Immature natural killer cell (primary cell): ENCODE results near the gene FANCC. TPM values are rescaled to one million over a fixed set of nuclear protein-coding genes. Genes with fewer than 3 reads are reported as not detected.

ENCODE experiments used
- DNase-seq, 3 donors: peaks; one replicate each; pipeline ENCODE4 v3.0.0; 2022; ENCODE audit warnings: mixed read lengths in 1 of 3
- H3K27ac Mint-ChIP-seq, 6 donors: one replicate each; pipeline ENCODE4 v1.8.0; 2020; ENCODE audit warnings: mixed read lengths in 6 of 6, mild to moderate bottlenecking in 5 of 6, inconsistent platforms in 4 of 6, moderate library complexity in 3 of 6
- H3K27me3 Mint-ChIP-seq, 3 donors: one replicate each; pipeline ENCODE4 v1.8.0; 2020 to 2021; ENCODE audit warnings: low read depth in 3 of 3, mild to moderate bottlenecking in 3 of 3, mixed read lengths in 3 of 3, moderate library complexity in 3 of 3, inconsistent platforms in 1 of 3
- H3K36me3 Mint-ChIP-seq, 3 donors: one replicate each; pipeline ENCODE4 v1.8.0; 2020; ENCODE audit warnings: mixed read lengths in 3 of 3, inconsistent platforms in 2 of 3, mild to moderate bottlenecking in 2 of 3
- H3K4me1 Mint-ChIP-seq, 2 donors: one replicate each; pipeline ENCODE4 v1.8.0; 2020; ENCODE audit warnings: inconsistent platforms in 2 of 2, mild to moderate bottlenecking in 2 of 2, mixed read lengths in 2 of 2, moderate library complexity in 1 of 2
- H3K4me3 Mint-ChIP-seq, 5 donors: one replicate each; pipeline ENCODE4 v1.8.0; 2020; ENCODE audit warnings: mild to moderate bottlenecking in 5 of 5, mixed read lengths in 5 of 5, inconsistent platforms in 3 of 5, moderate library complexity in 3 of 5
- H3K9me3 Mint-ChIP-seq, 6 donors: one replicate each; pipeline ENCODE4 v1.8.0; 2020; ENCODE audit warnings: mild to moderate bottlenecking in 6 of 6, mixed read lengths in 6 of 6, inconsistent platforms in 4 of 6, moderate library complexity in 3 of 6
- polyA plus RNA-seq, 3 donors: library from polyadenylated mRNA; unstranded; fragments of 300-500 nt; fragmentation: Illumina TruSeq; gene quantifications; one replicate each; pipeline ENCODE4 v1.2.3, GENCODE V29; 2021

Gene FANCC
- polyA plus RNA-seq, 3 donors from 2014 or later: 2.4 to 3.4 (median 3.3) TPM

DNA sequence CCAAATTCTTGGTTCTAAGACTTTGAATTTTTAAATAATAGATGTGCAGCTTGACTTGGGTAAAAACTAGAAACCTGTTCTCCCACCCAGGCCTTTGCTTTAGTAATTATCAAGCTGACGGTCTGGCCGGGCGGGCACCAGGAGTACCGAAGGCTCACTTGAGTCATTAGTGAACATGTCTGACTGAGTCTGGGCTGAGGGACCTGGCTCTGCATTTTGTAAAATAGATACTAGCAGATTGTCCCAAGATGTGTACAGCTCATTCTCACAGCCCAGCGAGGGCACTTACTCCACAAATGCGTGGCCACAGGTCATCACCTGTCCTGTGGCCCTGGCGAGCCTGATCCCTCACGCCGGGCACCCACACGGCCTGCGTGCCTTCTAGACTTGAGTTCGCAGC, 216.2 kb downstream of the FANCC start:
- DNase-seq: no peak
- no peaks in the 10 kb centered on the region for H3K9me3 Mint-ChIP-seq

GRCh38 chr9:95100071-95100627, 217.4 kb downstream of the FANCC start:
- Mint-ChIP-seq H3K27ac (no peak overlapping the region), H3K4me3 (no peak overlapping the region), H3K9me3 (no peaks in the 10 kb centered on the region), H3K36me3 (peaks cover 0 to 10% (median 0%) of the 10 kb centered on the region in 3 donors), H3K4me1 (no peaks in the 10 kb centered on the region), H3K27me3 (no peaks in the 10 kb centered on the region)
- no peak for DNase-seq

More for the DNA sequence above, 216.2 kb downstream of the FANCC start:
- Mint-ChIP-seq H3K36me3 (peaks cover 0 to 18% (median 5%) of the 10 kb centered on the region in 3 donors), H3K4me1 (no peaks in the 10 kb centered on the region), H3K27me3 (no peaks in the 10 kb centered on the region), H3K27ac (no peak overlapping the region), H3K4me3 (no peak overlapping the region)

DNA sequence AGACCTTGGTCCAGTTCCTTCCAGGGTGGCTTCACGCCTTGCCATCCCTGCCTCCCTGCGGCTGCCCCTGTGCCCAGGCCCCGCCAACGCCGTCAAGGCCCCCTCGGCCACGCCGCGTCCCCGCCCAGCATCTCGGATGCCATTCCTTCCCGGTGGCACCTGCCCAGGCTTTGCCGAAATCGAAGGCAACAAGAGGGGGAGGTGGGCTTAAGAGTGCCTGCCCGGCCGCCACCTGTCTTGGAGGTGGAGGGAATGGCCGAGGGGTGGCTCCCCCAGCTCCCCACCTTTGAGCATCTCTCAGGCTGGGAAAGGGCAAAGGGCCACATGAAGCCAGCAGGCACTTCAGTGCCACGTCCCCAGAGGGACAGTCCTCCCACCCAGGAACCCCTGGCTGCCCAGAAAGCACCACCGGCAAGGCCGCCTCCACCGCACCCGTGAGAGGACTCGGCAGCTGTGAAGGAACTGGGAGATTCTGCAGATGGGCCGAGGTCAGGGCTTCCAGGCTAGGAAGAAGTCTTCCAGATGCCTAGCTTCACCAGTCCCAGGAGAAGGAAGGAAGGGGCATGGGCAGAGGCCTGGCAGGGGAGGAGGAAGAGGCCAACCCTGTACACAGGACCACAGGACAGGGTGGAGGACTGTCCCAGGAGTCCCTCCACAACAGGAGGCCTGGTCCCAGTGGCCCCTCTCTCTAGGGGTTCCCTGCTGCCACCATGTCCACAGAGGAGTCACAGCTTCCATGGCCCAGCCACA, 218.0 kb downstream of the FANCC start:
- no peak overlapping the region for H3K27ac Mint-ChIP-seq
- no peaks in the 10 kb centered on the region for H3K9me3 Mint-ChIP-seq
- no peak overlapping the region for H3K4me3 Mint-ChIP-seq
- DNase-seq: no peak
- peaks cover 0 to 10% (median 0%) of the 10 kb centered on the region in 3 donors for H3K36me3 Mint-ChIP-seq
- H3K4me1 Mint-ChIP-seq: no peaks in the 10 kb centered on the region
- peaks cover 0 to 2% (median 0%) of the 10 kb centered on the region in 3 donors for H3K27me3 Mint-ChIP-seq

DNA sequence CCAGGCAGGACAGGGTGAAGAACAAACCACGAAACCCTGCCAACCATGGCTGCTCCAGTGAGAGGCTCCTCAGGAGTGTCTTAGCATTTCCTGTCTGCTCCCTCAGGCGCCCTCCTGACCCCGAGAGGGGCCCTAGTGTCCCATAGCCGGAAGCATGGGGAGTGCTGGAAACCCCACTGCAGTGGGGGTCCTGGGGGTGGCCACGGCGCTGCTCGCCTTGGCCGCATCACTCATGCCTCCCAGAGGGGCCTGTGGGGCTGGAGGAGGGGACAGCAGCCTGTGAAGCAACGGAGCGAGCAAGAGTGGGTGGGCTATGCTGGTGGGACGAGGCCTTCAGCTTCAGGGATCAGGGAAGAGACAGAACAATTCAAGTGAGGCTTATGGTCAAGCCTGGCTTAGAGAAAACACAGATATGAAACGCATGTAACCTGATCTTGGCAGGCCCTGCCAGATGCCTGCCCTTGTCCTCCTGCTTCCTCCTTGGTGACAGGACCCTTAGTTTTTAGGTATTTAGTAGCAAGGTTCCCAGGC, 219.1 kb downstream of the FANCC start:
- peaks cover 0 to 10% (median 0%) of the 10 kb centered on the region in 3 donors for H3K36me3 Mint-ChIP-seq
- H3K4me1 Mint-ChIP-seq: peaks cover 5 to 9% of the 10 kb centered on the region in 2 donors
- no peak overlapping the region for H3K4me3 Mint-ChIP-seq
- peaks cover 0 to 2% (median 0%) of the 10 kb centered on the region in 3 donors for H3K27me3 Mint-ChIP-seq
- DNase-seq: no peak
- peak overlapping the region in 1 of 6 donors; percentile 45 for H3K27ac Mint-ChIP-seq
- no peaks in the 10 kb centered on the region for H3K9me3 Mint-ChIP-seq

DNA sequence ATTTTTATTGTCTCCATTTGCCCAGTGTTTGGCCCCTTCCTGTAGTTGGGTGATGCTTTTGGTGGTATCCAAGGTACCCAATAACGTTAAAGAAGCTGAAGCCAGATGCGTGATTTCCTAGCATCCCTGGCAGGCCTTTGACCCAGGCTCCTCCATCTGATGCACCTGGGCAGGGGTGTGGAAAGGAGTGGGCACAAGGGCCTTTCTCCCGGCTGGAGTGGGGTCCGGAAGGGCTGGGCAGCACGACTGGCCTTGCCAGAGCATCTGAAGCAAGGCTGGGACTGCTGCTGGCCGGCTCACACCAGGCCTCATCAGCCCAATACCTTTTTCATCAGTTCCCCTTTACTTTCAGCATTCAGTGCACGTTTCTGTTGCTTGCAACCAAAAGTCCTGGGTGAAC, 220.2 kb downstream of the FANCC start:
- Mint-ChIP-seq H3K27me3 (peaks cover 0 to 2% (median 0%) of the 10 kb centered on the region in 3 donors), H3K9me3 (no peaks in the 10 kb centered on the region), H3K36me3 (peaks cover 0 to 10% (median 0%) of the 10 kb centered on the region in 3 donors), H3K4me1 (peaks cover 16 to 20% of the 10 kb centered on the region in 2 donors), H3K4me3 (no peak overlapping the region), H3K27ac (no peak overlapping the region)
- DNase-seq: no peak

- Mint-ChIP-seq H3K9me3 (no peaks in the 10 kb centered on the region), H3K36me3 (peaks cover 0 to 10% (median 0%) of the 10 kb centered on the region in 3 donors), H3K4me3 (no peak overlapping the region), H3K4me1 (peaks cover 19 to 25% of the 10 kb centered on the region in 2 donors), H3K27ac (no peak overlapping the region), H3K27me3 (peaks cover 0 to 2% (median under 1%) of the 10 kb centered on the region in 3 donors)
- no peak for DNase-seq
These were observed 220.7 kb downstream of the FANCC start for GRCh38 chr9:95096807-95097206.

GRCh38 chr9:95096381-95096780, 221.1 kb downstream of the FANCC start:
- Mint-ChIP-seq H3K27ac (no peak overlapping the region), H3K4me1 (peaks cover 23 to 29% of the 10 kb centered on the region in 2 donors), H3K27me3 (peaks cover 0 to 3% (median 2%) of the 10 kb centered on the region in 3 donors), H3K9me3 (no peaks in the 10 kb centered on the region), H3K36me3 (peaks cover 0 to 6% (median 0%) of the 10 kb centered on the region in 3 donors), H3K4me3 (no peak overlapping the region)
- no peak for DNase-seq

GRCh38 chr9:95095641-95096355, 221.7 kb downstream of the FANCC start:
- peaks cover 0 to 3% (median 2%) of the 10 kb centered on the region in 3 donors for H3K27me3 Mint-ChIP-seq

DNA sequence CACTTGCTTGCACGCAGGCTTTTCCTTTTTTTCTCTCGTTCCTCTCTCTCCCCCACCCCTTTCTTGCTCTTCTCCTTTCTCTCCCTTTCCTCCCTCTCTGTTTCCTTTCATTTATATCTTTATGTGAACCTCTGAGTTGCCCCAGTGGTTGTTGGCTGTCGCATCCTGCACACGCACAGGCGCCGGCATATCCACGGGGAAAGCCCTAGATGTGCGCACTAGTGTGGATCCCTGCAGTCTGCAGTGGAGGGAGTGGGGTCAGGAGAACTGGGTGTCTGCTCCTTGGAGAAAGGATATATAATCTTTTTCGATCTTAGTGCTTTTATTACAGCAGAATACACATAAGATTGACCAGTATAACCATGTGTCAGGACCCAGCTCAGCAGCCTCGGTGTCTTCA, 223.5 kb downstream of the FANCC start:
- peak overlapping the region in 1 of 5 donors; percentile 23 for H3K4me3 Mint-ChIP-seq
- H3K36me3 Mint-ChIP-seq: peaks cover 0 to 9% (median 0%) of the 10 kb centered on the region in 3 donors
- peaks cover 0 to 3% (median 2%) of the 10 kb centered on the region in 3 donors for H3K27me3 Mint-ChIP-seq
- H3K9me3 Mint-ChIP-seq: no peaks in the 10 kb centered on the region
- peaks cover 26 to 32% of the 10 kb centered on the region in 2 donors for H3K4me1 Mint-ChIP-seq
- no peak overlapping the region for H3K27ac Mint-ChIP-seq
- no peak for DNase-seq

More at GRCh38 chr9:95095641-95096355, 221.7 kb downstream of the FANCC start:
- no peak overlapping the region for H3K4me3 Mint-ChIP-seq
- H3K27ac Mint-ChIP-seq: no peak overlapping the region
- H3K9me3 Mint-ChIP-seq: no peaks in the 10 kb centered on the region
- peaks cover 25 to 32% of the 10 kb centered on the region in 2 donors for H3K4me1 Mint-ChIP-seq
- DNase-seq: no peak
- peaks cover 0 to 6% (median 0%) of the 10 kb centered on the region in 3 donors for H3K36me3 Mint-ChIP-seq

DNA sequence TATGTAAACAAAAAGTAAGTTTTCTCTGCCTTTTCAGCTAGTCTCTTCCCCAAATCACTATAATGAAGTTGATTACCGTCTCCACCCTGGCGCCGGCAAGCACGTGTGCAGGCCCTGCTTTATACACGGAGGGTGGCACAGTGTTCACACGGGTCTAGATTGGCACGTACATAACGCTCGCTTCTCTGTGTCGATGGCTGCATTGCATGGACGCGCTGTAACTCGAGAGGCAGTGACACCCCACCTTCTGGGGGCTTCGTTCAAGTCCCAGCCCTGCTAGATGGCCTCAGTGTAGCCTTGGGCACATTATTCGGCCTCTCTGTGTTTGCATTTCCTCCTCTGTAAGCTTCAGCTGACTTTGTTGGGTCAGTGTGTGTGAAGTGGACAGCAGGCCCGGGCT, 223.9 kb downstream of the FANCC start:
- Mint-ChIP-seq H3K27ac (no peak overlapping the region), H3K9me3 (no peaks in the 10 kb centered on the region), H3K36me3 (peaks cover 0 to 5% (median 0%) of the 10 kb centered on the region in 3 donors), H3K4me3 (peak overlapping the region in 1 of 5 donors; percentile 24), H3K27me3 (peaks cover 0 to 3% (median 2%) of the 10 kb centered on the region in 3 donors), H3K4me1 (peaks cover 26 to 32% of the 10 kb centered on the region in 2 donors)
- DNase-seq: no peak

DNA sequence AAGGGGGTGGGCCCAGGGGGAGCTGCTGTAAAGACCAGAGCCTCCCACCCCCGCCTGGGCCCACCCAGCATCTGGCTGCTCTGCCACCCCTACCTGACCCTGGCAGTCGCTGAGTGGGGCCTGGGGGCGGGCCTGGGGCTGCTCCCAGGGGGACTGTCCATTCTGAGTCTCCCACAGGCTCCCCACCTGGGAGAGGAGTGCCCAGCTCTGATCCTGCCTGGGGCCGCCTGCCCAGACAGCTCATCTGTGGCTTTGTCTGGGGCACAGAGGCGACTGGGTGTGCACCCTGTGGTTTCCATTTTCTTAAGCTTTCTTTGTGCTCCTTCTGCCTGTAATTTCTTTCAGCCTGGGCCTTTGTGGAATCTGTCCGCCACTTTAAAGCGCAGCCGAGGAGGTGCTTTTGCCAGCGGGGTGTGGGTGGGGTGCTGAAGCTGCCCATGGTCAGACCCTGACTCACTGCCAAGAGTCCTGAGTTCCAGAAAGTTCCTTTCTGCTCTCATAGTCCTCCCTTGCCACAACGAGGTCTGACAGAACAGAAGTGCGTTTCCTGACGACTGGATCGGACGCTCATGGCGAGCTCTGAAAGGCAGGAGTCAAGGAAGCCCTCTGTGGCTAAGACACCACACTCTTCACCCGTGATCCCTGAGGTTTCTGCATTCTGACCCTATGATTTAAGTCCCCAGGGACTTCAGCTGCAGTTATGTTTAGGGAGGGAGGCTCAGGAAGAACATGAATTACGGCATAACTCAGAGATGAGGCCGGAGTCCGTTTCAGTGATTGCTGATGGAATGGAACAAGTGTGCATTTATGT, 225.0 kb downstream of the FANCC start:
- peak; percentile 13 to 17 (median 16) for DNase-seq
- Mint-ChIP-seq H3K4me1 (peaks cover 26 to 32% of the 10 kb centered on the region in 2 donors), H3K4me3 (peak overlapping the region; percentile 57 to 72 (median 67)), H3K27ac (peak overlapping the region in 5 of 6 donors; percentile 12 to 69 (median 32)), H3K36me3 (peaks cover 0 to 8% (median 7%) of the 10 kb centered on the region in 3 donors), H3K9me3 (no peaks in the 10 kb centered on the region), H3K27me3 (peaks cover 0 to 3% (median 2%) of the 10 kb centered on the region in 3 donors)

- Mint-ChIP-seq H3K4me3 (peak overlapping the region in 3 of 5 donors; percentile 36 to 67 (median 43)), H3K27ac (peak overlapping the region in 3 of 6 donors; percentile 34 to 62 (median 53)), H3K4me1 (peaks cover 26 to 32% of the 10 kb centered on the region in 2 donors), H3K36me3 (peaks cover under 1 to 9% (median 8%) of the 10 kb centered on the region in 3 donors), H3K9me3 (no peaks in the 10 kb centered on the region), H3K27me3 (peaks cover 0 to 3% (median 2%) of the 10 kb centered on the region in 3 donors)
- no peak for DNase-seq
These were observed 225.8 kb downstream of the FANCC start for GRCh38 chr9:95091601-95092261.
